AG04449 (cell line): ENCODE measurements around the gene ANKUB1.
"Not testable (repeated sequence)": the region's sequence is repeated elsewhere in the genome, so short reads cannot be mapped to it uniquely, and the experiment has no call there.

Experiments
- CTCF ChIA-PET: fragments of 350-600 bp; formaldehyde crosslinking; extraction: SDS; loops from one replicate; lab custom pipeline; 2021; ENCODE audit warnings: antibody characterized with exemption; lab: Yijun Ruan, JAX
- POLR2A ChIA-PET: fragments of 400-600, 350-600 bp; formaldehyde crosslinking; extraction: SDS; loops from one replicate; lab custom pipeline; 2020; ENCODE audit warnings: antibody characterized with exemption, inconsistent platforms; lab: Yijun Ruan, JAX
- DNase-seq: peaks from one replicate; pipeline ENCODE4 v3.0.0-alpha.2; 2010; ENCODE audit warnings: low read depth, low spot score
- H3K4me3 ChIP-seq: 2 replicates; pipeline ENCODE4 v1.5.1; 2011; ENCODE audit warnings: low read depth, mild to moderate bottlenecking, control low read depth, low read length
- CTCF ChIP-seq: IDR thresholded peaks from one replicate; pipeline ENCODE4 v1.5.1; 2011; ENCODE audit warnings: mild to moderate bottlenecking, moderate library complexity, low read length, control low read depth, inconsistent platforms; ENCODE audit not compliant: insufficient read depth; ENCODE audit errors: missing control alignments

ANKUB1 gene

DNA sequence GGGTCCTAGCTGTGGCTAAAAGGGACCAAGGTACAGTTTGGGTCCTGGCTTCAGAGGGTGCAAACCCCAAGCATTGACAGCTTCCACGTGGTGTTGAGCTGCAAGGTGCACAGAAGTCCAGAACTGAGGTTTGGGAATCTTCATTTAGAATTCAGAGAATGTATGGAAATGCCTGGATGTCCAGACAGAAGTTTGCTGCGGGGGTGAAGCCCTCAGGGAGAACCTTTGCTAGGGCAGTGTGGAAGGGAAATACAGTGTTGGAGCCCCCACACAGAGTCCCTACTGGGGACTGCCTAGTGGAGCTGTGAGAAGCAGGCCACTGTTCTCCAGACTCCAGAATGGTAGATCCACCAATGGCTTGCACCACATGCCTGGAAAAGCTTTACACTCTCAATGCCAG, 38.5 kb upstream of the ANKUB1 start:
- CTCF ChIA-PET = no interaction called here
- TF ChIP-seq CTCF = no peak

DNA sequence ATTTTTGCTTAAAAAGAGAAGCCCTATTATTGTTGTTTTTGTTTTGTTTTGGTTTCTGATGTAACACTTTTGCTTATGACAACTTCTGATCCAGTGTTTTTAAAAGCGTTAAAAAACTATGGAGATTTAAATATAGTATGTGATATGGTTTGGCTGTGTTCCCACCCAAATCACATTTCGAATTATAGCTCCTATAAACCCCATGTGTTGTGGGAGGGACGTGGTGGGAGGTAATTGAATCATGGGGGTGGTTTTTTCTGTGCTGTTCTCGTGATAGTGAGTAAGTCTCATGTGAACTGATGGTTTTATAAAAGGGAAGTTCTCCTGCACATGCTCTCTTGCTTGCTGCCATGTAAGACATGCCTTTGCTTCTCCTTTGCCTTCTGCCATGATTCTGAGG, 37.3 kb upstream of the ANKUB1 start:
- DNase-seq, POLR2A ChIA-PET, H3K4me3 ChIP-seq: not testable (repeated sequence)
- CTCF ChIA-PET = interaction anchor here (1.2 kb wide), 1 partner anchor 21 kb away, joined by 3 read pairs; no protein-coding TSS in a partner anchor

More for the DNA sequence above, 38.5 kb upstream of the ANKUB1 start:
- POLR2A ChIA-PET = no interaction called here
- no peak for DNase-seq
- H3K4me3 ChIP-seq = no peak overlapping the region

DNA sequence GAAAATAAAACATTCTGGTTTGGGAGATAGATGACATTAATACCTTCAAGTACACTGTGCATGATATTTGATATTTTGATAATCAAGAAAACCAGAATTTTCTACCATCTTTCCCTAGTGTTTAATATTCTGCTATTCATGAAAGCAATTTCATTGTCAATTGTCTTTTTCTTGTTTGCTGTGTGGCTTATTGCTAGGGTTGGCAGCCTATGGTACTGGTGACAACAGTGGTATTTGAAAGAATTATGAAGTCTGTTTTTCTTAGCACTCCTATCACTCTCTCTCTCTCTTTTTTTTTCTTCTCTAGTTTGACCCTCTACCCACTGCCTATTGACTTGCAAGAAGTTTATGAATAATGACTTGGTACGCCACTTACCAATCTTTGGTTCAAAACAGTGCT, 36.0 kb upstream of the ANKUB1 start:
- DNase-seq = no peak
- POLR2A ChIA-PET = no interaction called here
- no peak for TF ChIP-seq CTCF
- CTCF ChIA-PET = no interaction called here
- H3K4me3 ChIP-seq = no peak overlapping the region

DNA sequence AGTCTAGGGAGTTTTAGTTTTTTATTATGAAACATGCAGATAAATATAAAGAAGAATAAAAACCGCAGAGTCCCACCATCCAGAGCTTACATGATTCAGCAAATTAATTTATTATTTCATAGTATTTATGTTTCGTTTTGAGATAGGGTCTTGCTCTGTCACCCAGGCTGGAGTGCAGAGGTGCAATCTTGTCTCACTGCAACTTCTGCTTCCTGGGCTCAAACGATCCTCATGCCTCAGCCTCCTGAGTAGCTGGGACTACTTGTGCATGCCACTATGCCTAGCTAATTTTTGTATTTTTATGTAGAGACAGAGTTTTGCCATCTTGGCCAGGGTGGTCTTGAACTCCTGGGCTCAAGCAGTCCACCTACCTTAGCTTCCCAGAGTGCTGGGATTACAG, 34.3 kb upstream of the ANKUB1 start:
- POLR2A ChIA-PET = no interaction called here
- DNase-seq = no peak
- no peak for TF ChIP-seq CTCF
- H3K4me3 ChIP-seq = no peak overlapping the region
- CTCF ChIA-PET = no interaction called here

DNA sequence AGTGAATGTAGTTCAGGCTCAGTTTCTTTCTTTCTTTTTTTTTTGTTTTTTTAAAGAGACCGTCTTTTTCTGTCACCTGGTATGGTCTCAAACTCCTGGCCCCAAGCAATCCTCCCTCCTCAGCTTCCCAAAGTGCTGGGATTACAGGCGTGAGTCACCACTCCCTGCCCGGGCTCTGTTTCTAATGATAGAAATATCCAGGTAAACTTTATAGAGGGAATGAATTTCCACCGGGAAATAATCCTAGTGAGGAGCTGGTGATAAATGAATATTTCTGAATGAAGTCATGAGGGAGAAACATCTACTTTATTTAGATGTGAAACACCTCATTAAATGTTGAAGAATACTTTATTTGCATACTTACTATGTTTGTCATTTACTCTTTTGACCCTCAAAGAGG, 27.8 kb upstream of the ANKUB1 start:
- no peak for TF ChIP-seq CTCF
- POLR2A ChIA-PET = no interaction called here
- DNase-seq = no peak
- CTCF ChIA-PET = interaction anchor here (0.8 to 3.2 kb wide), 7 partner anchors 9 to 364 kb away, joined by 3 to 36 read pairs (median 3); no protein-coding TSS in a partner anchor
- no peak overlapping the region for H3K4me3 ChIP-seq

GRCh38 chr3:149819432-149819831, 27.1 kb upstream of the ANKUB1 start:
- ChIA-PET CTCF (interaction anchor here (0.9 to 3.2 kb wide), 5 partner anchors 11 to 365 kb away, joined by 3 to 36 read pairs (median 4); no protein-coding TSS in a partner anchor), POLR2A (no interaction called here)
- no peak overlapping the region for H3K4me3 ChIP-seq
- no peak for TF ChIP-seq CTCF
- no peak for DNase-seq

- TF ChIP-seq CTCF = no peak
- no peak for DNase-seq
- POLR2A ChIA-PET = no interaction called here
- no peak overlapping the region for H3K4me3 ChIP-seq
- CTCF ChIA-PET = interaction anchor here (1.0 to 1.5 kb wide), 3 partner anchors 44 to 307 kb away, joined by 3 to 4 read pairs (median 3); no protein-coding TSS in a partner anchor
Measured at GRCh38 chr3:149816986-149817385, 24.6 kb upstream of the ANKUB1 start.
